Measurements from ENCODE around the gene EPN3.

DNA sequence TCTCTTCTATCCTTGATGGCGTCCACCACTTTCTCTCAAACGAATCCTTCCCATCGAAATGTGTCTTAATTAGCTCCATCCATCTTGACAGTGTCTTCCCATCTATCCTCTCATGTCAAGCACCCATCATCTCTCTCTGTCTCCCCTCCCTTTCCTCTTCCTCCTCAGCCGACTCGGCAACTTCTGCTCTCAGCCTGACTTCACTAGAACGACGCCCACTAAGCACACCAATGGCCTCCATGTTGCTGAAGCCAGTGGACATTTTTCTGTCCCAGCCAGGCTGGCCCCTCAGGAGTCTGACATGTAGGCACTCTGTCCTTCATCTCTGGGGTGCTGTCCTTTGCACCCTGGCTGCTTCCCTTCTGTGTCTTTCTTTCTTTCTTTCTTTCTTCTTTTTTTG is 12.0 kb downstream of the EPN3 start:
- TF ChIP-seq POLR2A (IDR thresholded peaks at IDR 0.05): no peak
- TF ChIP-seq, protein P1, sequence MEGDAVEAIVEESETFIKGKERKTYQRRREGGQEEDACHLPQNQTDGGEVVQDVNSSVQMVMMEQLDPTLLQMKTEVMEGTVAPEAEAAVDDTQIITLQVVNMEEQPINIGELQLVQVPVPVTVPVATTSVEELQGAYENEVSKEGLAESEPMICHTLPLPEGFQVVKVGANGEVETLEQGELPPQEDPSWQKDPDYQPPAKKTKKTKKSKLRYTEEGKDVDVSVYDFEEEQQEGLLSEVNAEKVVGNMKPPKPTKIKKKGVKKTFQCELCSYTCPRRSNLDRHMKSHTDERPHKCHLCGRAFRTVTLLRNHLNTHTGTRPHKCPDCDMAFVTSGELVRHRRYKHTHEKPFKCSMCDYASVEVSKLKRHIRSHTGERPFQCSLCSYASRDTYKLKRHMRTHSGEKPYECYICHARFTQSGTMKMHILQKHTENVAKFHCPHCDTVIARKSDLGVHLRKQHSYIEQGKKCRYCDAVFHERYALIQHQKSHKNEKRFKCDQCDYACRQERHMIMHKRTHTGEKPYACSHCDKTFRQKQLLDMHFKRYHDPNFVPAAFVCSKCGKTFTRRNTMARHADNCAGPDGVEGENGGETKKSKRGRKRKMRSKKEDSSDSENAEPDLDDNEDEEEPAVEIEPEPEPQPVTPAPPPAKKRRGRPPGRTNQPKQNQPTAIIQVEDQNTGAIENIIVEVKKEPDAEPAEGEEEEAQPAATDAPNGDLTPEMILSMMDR (IDR thresholded peaks at IDR 0.05): no peak
